SH-SY5Y (cell line): ENCODE results near the gene SLC2A5.

Source experiments
- GATA2 ChIP-seq: IDR thresholded peaks from 2 replicates; pipeline ENCODE4 v1.6.1; 2011; ENCODE audit warnings: mild to moderate bottlenecking, low read depth, low read length
- GATA3 ChIP-seq: IDR thresholded peaks from 2 replicates; pipeline ENCODE4 v1.6.1; 2011; ENCODE audit warnings: low read depth, mild to moderate bottlenecking, low read length, moderate library complexity

- TF ChIP-seq GATA3 (no peak), GATA2 (no peak)
Observed at GRCh38 chr1:9020305-9020704, 49.1 kb downstream of the SLC2A5 start.
